ENCODE data around the gene PACSIN1.
"Not testable (repeated sequence)": the region's sequence is repeated elsewhere in the genome, so short reads cannot be mapped to it uniquely, and the experiment has no call there.

Gene PACSIN1

GRCh38 chr6:34484899-34485298, 19.0 kb downstream of the PACSIN1 start:
- DNase-seq = no peak

DNA sequence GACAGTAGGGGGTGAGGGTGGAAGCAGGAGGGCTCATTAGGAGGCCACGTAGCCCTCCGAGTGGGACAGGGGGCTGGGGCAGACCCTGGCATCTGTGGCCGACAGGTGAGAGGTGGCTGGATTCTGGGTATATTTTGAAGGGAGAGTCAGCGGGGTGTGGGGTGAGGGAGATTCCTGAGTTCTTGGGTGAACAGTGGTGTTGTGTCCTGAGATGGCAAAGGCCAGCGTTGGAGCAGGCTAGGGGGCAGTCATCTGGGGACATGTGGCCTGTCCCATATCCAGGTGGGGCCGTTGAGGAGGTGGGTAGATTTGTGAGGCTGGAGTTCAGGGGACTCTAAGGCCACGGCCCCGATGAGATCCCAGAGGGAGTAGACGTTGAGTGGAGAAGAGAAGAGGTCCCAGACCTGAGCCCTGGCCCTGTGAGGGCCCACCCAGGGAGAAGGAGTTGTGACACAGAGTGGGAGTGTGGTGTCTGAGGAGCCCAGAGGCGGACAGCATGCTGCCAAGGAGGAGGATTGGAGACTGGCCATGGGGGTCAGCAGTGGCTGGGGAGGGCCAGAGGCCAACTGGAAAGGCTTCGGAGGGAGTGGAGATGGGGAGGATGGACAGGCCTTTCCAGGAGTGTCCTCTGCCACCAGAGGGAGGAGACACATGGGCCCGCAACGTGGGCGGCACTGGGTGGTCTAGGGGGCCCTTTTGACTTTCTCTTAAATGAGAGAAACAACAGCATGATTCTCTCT, 19.6 kb downstream of the PACSIN1 start:
- no peak for DNase-seq

- DNase-seq = no peak
These were observed 20.3 kb downstream of the PACSIN1 start for GRCh38 chr6:34486106-34486740.

GRCh38 chr6:34486886-34487285, 21.0 kb downstream of the PACSIN1 start:
- not testable (repeated sequence) for DNase-seq

- DNase-seq = no peak
These were observed 21.7 kb downstream of the PACSIN1 start for GRCh38 chr6:34487536-34487935.

DNA sequence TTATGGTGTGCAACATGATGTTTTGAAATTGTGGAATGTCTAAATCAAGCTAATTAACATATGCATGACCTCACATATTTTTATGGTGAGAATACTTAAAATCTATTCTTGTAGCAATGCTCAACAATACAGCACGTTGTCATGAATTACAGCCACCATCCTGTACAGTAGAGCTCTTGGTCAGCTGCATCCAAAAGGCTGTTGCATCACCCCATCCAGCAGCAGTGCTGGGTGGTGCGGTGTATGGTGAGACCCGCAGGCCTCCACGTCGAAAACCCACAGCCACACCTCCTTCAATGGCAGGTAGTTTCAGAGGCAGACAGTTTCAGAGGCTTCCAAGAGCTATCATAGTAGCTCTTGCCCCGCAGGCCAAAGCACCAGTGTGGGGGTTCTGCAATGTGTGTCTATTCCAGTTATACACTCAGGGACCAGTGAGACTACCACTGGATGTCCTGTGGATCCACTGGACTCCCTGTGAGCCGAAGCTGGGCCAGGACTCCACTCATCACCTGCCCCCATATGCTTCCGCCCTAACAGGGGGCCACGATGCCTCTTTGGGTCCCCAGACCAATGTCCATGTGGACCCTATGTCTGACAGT, 23.4 kb downstream of the PACSIN1 start:
- no peak for DNase-seq

- DNase-seq = no peak
These were observed 24.7 kb downstream of the PACSIN1 start for GRCh38 chr6:34490390-34491090.

DNA sequence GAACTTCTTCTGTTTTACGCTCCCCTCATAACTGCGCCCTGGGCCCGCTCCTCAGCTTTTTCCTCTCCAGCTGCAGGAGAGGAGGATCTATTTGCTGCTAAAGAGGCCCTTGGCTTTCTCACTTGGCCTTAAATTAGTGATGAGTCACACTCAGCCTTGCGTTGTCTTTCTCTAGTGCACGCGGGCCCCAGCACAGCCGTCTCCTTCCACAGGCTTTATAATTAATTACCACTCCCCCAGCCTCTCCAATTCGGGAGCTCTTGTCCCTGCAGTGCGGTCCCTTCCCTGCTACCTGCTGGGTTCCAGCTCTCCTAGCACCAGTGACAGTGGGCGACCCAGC, 25.2 kb downstream of the PACSIN1 start:
- DNase-seq = no peak

- DNase-seq = no peak
These were observed 27.5 kb downstream of the PACSIN1 start for GRCh38 chr6:34493344-34493743.

GRCh38 chr6:34494973-34495372, 29.1 kb downstream of the PACSIN1 start:
- DNase-seq = no peak

GRCh38 chr6:34496103-34496685, 30.3 kb downstream of the PACSIN1 start:
- no peak for DNase-seq

- no peak for DNase-seq
These were observed 31.5 kb downstream of the PACSIN1 start for GRCh38 chr6:34497411-34497810.

GRCh38 chr6:34506718-34507117, 40.8 kb downstream of the PACSIN1 start:
- no peak for DNase-seq

DNA sequence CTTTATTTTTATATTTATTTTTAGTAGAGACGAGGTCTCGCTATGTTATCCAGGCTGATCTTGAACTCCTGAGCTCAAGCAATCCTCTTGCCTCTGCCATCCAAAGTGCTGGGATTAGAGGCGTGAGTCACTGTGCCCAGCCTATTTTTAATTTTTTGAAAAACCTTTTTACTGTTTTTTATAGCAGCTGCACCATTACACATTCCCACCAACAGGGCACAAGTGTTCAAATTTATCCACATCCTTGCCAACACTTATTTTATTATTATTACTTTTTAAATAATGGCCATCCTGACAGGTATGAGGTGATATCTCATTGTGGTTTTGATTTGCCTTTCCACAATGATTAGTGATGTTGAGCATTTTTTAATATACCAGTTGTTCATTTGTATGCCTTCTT, 42.5 kb downstream of the PACSIN1 start:
- DNase-seq = no peak

GRCh38 chr6:34509782-34510181, 43.9 kb downstream of the PACSIN1 start:
- DNase-seq = no peak

- no peak for DNase-seq
These were observed 44.4 kb downstream of the PACSIN1 start for GRCh38 chr6:34510299-34510698.

DNA sequence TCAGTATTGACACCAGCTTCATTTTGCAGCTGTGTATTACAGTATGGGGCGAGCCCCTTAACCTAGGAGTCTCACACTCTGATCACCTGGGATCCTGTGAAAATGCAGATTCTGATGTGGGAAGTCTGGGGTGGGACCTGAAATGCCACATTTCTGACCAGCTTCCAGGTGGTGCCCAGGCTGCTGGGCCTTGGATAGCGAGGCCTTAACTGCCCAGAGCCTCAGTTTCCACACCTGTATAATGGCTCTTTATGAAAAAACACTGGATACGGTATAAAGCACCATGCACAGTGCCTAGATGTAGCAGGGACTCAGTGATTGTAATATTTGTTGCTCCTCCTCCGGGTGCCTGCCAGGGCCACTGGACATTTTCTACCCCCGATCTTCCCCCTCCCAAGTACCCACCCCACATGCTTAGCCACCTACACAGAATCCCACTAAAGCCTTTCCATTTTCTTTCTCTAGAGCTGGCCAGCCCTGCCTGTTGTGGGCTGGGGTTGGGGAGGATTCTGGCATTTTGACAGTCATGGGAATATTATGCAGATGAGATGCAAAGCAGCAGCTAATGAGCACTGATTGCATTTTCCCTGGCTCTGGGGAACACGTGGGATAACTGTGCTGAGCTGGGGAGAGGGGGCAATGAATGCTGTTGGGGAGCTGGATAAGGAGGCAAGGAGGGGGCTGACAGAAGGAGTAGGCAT, 45.5 kb downstream of the PACSIN1 start:
- peak in 1 of 56 donors; percentile 19 for DNase-seq

- no peak for DNase-seq
These were observed 46.2 kb downstream of the PACSIN1 start for GRCh38 chr6:34511915-34512737.

DNA sequence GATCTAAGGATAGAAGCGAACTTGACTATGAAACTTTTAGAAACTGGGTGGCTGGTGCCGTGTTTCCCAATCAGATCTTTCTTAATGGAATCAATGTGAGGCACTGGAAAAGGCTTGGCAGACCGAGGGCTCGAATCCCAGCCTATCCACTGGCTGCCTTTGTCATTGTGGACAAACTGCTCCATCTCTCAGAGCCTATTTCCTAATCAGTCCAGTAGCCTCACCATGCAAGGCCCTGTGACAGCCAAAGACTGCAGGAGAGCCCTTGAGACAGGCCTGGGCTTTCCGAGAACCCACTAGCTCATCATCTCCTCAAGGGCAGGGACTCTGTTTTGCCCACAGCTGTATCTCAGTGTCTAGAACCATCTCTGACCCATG, 46.9 kb downstream of the PACSIN1 start:
- DNase-seq = no peak

- no peak for DNase-seq
These were observed 47.8 kb downstream of the PACSIN1 start for GRCh38 chr6:34513646-34514045.
